HepG2 (cell line): ENCODE measurements around the gene NUP85. TPM values are rescaled to one million over a fixed set of nuclear protein-coding genes. Genes with fewer than 3 reads are reported as not detected.

Experiments
- CAMTA2 ChIP-seq: sonication (generic); formaldehyde crosslinking; IDR thresholded peaks from 2 replicates; pipeline ENCODE4 v1.4.0; 2020; ENCODE audit warnings: mild to moderate bottlenecking, missing genetic modification reagents, borderline replicate concordance
- CENPT ChIP-seq: sonication (generic); formaldehyde crosslinking; IDR thresholded peaks from 2 replicates; pipeline ENCODE4 v1.8.0; 2022; ENCODE audit warnings: low read depth, mild to moderate bottlenecking, moderate library complexity, missing genetic modification reagents
- EP300 ChIP-seq, 3 experiments: sonication (generic) in 1 of 3; formaldehyde crosslinking in 1 of 3; IDR thresholded peaks; 2 replicates each; pipeline versions ENCODE4 v1.5.1 to v1.6.1; 2011 to 2020; ENCODE audit warnings: low read depth in 2 of 3, low read length in 2 of 3, borderline replicate concordance in 1 of 3, improper control_type of control experiment in 1 of 3, mild to moderate bottlenecking in 1 of 3, missing genetic modification reagents in 1 of 3, moderate library complexity in 1 of 3
- HMGA1 ChIP-seq: sonication (generic); formaldehyde crosslinking; conservative IDR thresholded peaks from 2 replicates; pipeline ENCODE4 v1.4.0; 2020; ENCODE audit warnings: missing genetic modification reagents
- MIXL1 ChIP-seq: IDR thresholded peaks from 2 replicates; pipeline ENCODE4 v1.6.1; 2016
- MTA3 ChIP-seq: sonication (generic); formaldehyde crosslinking; IDR thresholded peaks from 2 replicates; pipeline ENCODE4 v1.4.0; 2020; ENCODE audit warnings: missing genetic modification reagents
- POLR2G ChIP-seq: fragments of 200-400 bp; formaldehyde crosslinking; IDR thresholded peaks from 2 replicates; pipeline ENCODE4 v1.6.1; 2018; ENCODE audit warnings: mild to moderate bottlenecking, low read depth, low read length, moderate library complexity
- SAP130 ChIP-seq: IDR thresholded peaks from 2 replicates; pipeline ENCODE4 v1.6.1; 2016; ENCODE audit warnings: low read depth
- SP1 ChIP-seq, 2 experiments: fragments of 450-650 bp in 1 of 2; sonication (generic) in 1 of 2; formaldehyde crosslinking in 1 of 2; IDR thresholded peaks; 2 replicates each; pipeline versions ENCODE4 v1.4.0 to v1.6.1; 2016 to 2020; ENCODE audit warnings: missing genetic modification reagents in 1 of 2
- TBP ChIP-seq: sonication (generic); formaldehyde crosslinking; IDR thresholded peaks from 2 replicates; pipeline ENCODE4 v1.5.0; 2020; ENCODE audit warnings: missing genetic modification reagents
- ZKSCAN5 ChIP-seq: sonication (generic); formaldehyde crosslinking; IDR thresholded peaks from 2 replicates; pipeline ENCODE4 v1.5.1; 2020; ENCODE audit warnings: mild to moderate bottlenecking, missing genetic modification reagents
- ZNF556 ChIP-seq: sonication (generic); formaldehyde crosslinking; IDR thresholded peaks from 2 replicates; pipeline ENCODE4 v1.4.0; 2020; ENCODE audit warnings: mild to moderate bottlenecking, missing genetic modification reagents, borderline replicate concordance
- ZNF644 ChIP-seq: IDR thresholded peaks from 2 replicates; pipeline ENCODE4 v1.6.1; 2016; ENCODE audit warnings: low read depth
- ZNF660 ChIP-seq: sonication (generic); formaldehyde crosslinking; IDR thresholded peaks from 2 replicates; pipeline ENCODE4 v1.5.1; 2020; ENCODE audit warnings: mild to moderate bottlenecking, low read depth, missing genetic modification reagents, borderline replicate concordance
- ZNF737 ChIP-seq: sonication (generic); formaldehyde crosslinking; IDR thresholded peaks from 2 replicates; pipeline ENCODE4 v1.5.0; 2020; ENCODE audit warnings: missing genetic modification reagents, mild to moderate bottlenecking, borderline replicate concordance
- ZSCAN20 ChIP-seq: sonication (generic); formaldehyde crosslinking; IDR thresholded peaks from 2 replicates; pipeline ENCODE4 v1.4.0; 2020; ENCODE audit warnings: missing genetic modification reagents, mild to moderate bottlenecking, borderline replicate concordance
- polyA plus RNA-seq, 8 experiments: library from polyadenylated mRNA; depleted of rRNA in 3 of 8; stranded (reverse) in 7 of 8; unstranded in 1 of 8; fragments of >200 nt; fragmentation: Illumina TruSeq in 4 of 8; extraction: Trizol in 4 of 8; gene quantifications; 2 replicates each; pipeline versions ENCODE4 v1.2.1 to v1.2.3, GENCODE V29; 2011 to 2016; ENCODE audit warnings: low read depth in 4 of 8, missing spikeins in 1 of 8, mixed read lengths in 1 of 8; ENCODE audit not compliant: insufficient read depth in 1 of 8
- total RNA-seq, 5 experiments: library from RNA; depleted of rRNA; stranded (reverse); fragments of >200 nt; fragmentation: Illumina TruSeq; extraction: Trizol; gene quantifications; 2 replicates each; pipeline ENCODE4 v1.2.3, GENCODE V29; 2016; ENCODE audit warnings: low read depth in 1 of 5
- TF ChIP-seq, protein P1 (sequence below): sonication (generic); formaldehyde crosslinking; IDR thresholded peaks from 2 replicates; pipeline ENCODE4 v1.8.1; 2022; ENCODE audit warnings: mild to moderate bottlenecking, missing genetic modification reagents
- TF ChIP-seq, protein P2 (sequence below): sonication (generic); formaldehyde crosslinking; IDR thresholded peaks from 2 replicates; pipeline ENCODE4 v1.8.1; 2023; ENCODE audit warnings: mild to moderate bottlenecking, missing genetic modification reagents
- TF ChIP-seq, protein P3 (sequence below): sonication (generic); formaldehyde crosslinking; IDR thresholded peaks from 2 replicates; pipeline ENCODE4 v1.5.1; 2020; ENCODE audit warnings: mild to moderate bottlenecking, moderate library complexity, missing genetic modification reagents
- TF ChIP-seq, protein P4 (sequence below): sonication (generic); formaldehyde crosslinking; IDR thresholded peaks from 2 replicates; pipeline ENCODE4 v1.8.0; 2022; ENCODE audit warnings: mild to moderate bottlenecking, missing genetic modification reagents, moderate library complexity
- TF ChIP-seq, protein P5 (sequence below): sonication (generic); formaldehyde crosslinking; IDR thresholded peaks from 2 replicates; pipeline ENCODE4 v1.4.0; 2020; ENCODE audit warnings: mild to moderate bottlenecking, low read depth, missing genetic modification reagents

The NUP85 gene
- total and polyA plus RNA-seq, 2 of the 13 experiments (the other 11 are each of a cell fraction or from before 2014, with no cell fraction given), result 89.1 to 124 TPM

DNA sequence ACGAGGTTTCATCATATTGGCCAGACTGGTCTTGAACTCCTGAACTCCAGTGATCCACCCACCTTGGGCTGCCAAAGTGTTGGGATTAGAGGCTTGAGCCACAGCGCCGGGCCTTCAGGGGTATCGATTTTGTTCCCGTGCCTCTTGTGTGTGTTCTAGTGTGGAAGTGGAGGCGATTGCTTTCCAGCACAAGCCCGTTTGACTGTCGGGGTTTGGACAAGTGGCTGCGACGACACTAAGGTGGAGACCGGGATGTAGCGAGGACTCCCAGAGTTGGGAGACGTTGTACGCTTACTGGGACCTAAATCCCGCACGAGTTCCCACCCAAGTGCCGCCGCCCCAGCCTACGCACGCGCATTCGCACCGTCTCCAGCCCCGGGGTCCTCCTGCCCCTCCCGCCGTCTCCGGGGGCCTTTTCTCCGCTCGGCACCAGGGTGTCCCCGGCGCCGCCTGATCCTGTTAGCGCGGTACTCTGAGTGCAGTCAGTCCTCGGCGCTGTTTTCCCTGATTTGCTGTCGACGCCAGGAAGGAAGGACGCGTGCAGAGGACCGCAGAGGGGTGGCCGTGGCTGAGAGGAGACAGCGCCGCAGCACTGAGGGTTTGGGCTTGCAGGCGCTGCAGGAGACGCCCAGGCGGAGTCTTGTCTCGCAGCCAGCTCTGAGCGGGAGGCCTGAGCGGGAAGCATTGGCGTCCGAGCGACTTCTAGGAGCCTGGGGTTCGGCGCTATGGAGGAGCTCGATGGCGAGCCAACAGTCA lies at the start of gene NUP85 (continued):
- TF ChIP-seq ZKSCAN5 (CRISPR knock-in tag) (no peak), ZNF660 (CRISPR knock-in tag) (peak; percentile 54; the same call in 1 of the 2 replicates), POLR2G (peak; percentile 96), MTA3 (CRISPR knock-in tag) (no peak), SAP130 (CRISPR knock-in tag) (peak; percentile 93), CENPT (CRISPR knock-in tag) (peak; percentile 90; the same call in 1 of the 2 replicates), MIXL1 (no peak; the same call in 1 of the 2 replicates), TBP (CRISPR knock-in tag) (no peak), HMGA1 (CRISPR knock-in tag) (no peak), EP300 (IDR thresholded peaks at IDR 0.05; ENCODE audit: low read depth in 2 of 2, low read length in 2 of 2) (peak in 1 of 2 experiments; percentile 16; a peak in 1 of 4 replicates), EP300 (CRISPR knock-in tag; IDR thresholded peaks at IDR 0.05; ENCODE audit: borderline replicate concordance) (0 out of 2 replicates have a peak, but pooled peaks have one; percentile 11), ZNF737 (no peak), CAMTA2 (peak; percentile 77; the same call in 1 of the 2 replicates), ZSCAN20 (CRISPR knock-in tag) (0 out of 2 replicates have a peak, but pooled peaks have one; percentile 44), SP1 (IDR thresholded peaks at IDR 0.05) (no peak), SP1 (CRISPR knock-in tag; IDR thresholded peaks at IDR 0.05) (peak; percentile 18; the same call in 1 of the 2 replicates), ZNF556 (peak; percentile 22; the same call in 1 of the 2 replicates), ZNF644 (CRISPR knock-in tag) (0 out of 2 replicates have a peak, but pooled peaks have one; percentile 64)
- TF ChIP-seq, protein P1, sequence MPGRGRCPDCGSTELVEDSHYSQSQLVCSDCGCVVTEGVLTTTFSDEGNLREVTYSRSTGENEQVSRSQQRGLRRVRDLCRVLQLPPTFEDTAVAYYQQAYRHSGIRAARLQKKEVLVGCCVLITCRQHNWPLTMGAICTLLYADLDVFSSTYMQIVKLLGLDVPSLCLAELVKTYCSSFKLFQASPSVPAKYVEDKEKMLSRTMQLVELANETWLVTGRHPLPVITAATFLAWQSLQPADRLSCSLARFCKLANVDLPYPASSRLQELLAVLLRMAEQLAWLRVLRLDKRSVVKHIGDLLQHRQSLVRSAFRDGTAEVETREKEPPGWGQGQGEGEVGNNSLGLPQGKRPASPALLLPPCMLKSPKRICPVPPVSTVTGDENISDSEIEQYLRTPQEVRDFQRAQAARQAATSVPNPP, result peak; percentile 21; the same call in 1 of the 2 replicates
- TF ChIP-seq, protein P2, sequence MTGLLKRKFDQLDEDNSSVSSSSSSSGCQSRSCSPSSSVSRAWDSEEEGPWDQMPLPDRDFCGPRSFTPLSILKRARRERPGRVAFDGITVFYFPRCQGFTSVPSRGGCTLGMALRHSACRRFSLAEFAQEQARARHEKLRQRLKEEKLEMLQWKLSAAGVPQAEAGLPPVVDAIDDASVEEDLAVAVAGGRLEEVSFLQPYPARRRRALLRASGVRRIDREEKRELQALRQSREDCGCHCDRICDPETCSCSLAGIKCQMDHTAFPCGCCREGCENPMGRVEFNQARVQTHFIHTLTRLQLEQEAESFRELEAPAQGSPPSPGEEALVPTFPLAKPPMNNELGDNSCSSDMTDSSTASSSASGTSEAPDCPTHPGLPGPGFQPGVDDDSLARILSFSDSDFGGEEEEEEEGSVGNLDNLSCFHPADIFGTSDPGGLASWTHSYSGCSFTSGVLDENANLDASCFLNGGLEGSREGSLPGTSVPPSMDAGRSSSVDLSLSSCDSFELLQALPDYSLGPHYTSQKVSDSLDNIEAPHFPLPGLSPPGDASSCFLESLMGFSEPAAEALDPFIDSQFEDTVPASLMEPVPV (CRISPR knock-in tag), result peak; percentile 61; the same call in 1 of the 2 replicates
- TF ChIP-seq, protein P3, sequence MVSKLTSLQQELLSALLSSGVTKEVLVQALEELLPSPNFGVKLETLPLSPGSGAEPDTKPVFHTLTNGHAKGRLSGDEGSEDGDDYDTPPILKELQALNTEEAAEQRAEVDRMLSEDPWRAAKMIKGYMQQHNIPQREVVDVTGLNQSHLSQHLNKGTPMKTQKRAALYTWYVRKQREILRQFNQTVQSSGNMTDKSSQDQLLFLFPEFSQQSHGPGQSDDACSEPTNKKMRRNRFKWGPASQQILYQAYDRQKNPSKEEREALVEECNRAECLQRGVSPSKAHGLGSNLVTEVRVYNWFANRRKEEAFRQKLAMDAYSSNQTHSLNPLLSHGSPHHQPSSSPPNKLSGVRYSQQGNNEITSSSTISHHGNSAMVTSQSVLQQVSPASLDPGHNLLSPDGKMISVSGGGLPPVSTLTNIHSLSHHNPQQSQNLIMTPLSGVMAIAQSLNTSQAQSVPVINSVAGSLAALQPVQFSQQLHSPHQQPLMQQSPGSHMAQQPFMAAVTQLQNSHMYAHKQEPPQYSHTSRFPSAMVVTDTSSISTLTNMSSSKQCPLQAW (CRISPR knock-in tag), result peak; percentile 96
- TF ChIP-seq, protein P4, sequence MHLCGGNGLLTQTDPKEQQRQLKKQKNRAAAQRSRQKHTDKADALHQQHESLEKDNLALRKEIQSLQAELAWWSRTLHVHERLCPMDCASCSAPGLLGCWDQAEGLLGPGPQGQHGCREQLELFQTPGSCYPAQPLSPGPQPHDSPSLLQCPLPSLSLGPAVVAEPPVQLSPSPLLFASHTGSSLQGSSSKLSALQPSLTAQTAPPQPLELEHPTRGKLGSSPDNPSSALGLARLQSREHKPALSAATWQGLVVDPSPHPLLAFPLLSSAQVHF (CRISPR knock-in tag), result no peak
- TF ChIP-seq, protein P5, sequence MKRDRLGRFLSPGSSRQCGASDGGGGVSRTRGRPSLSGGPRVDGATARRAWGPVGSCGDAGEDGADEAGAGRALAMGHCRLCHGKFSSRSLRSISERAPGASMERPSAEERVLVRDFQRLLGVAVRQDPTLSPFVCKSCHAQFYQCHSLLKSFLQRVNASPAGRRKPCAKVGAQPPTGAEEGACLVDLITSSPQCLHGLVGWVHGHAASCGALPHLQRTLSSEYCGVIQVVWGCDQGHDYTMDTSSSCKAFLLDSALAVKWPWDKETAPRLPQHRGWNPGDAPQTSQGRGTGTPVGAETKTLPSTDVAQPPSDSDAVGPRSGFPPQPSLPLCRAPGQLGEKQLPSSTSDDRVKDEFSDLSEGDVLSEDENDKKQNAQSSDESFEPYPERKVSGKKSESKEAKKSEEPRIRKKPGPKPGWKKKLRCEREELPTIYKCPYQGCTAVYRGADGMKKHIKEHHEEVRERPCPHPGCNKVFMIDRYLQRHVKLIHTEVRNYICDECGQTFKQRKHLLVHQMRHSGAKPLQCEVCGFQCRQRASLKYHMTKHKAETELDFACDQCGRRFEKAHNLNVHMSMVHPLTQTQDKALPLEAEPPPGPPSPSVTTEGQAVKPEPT (CRISPR knock-in tag), result peak; percentile 93
